ENCODE measurements around the gene GDPD3.

- no peak for TF ChIP-seq CTCF (IDR thresholded peaks at IDR 0.05)
- no peak for TF ChIP-seq POLR2AphosphoS5 (IDR thresholded peaks at IDR 0.05)
Measured at GRCh38 chr16:30060346-30060745, 53.0 kb downstream of the GDPD3 start.
